GM12878 (cell line): ENCODE data around the gene LRRC2. TPM values are rescaled to one million over a fixed set of nuclear protein-coding genes. Genes with fewer than 3 reads are reported as not detected.

Source experiments
- ATAC-seq: fragments of 200-7000 bp; cut with Tn5 transposase; 3 replicates; pipeline ENCODE4 v1.9.1; 2020; ENCODE audit warnings: mild to moderate bottlenecking, moderate library complexity
- BruUV-seq: library from RNA; stranded (reverse); fragments of 400-500 nt; replicated peaks from 2 replicates; lab custom pipeline; 2021; lab: Mats Ljungman, UMichigan
- CTCF ChIA-PET: fragments of 300-600 bp; sonication (Branson Sonifier 250); formaldehyde crosslinking; extraction: SDS; loops from one replicate; lab custom pipeline; 2021; ENCODE audit warnings: inconsistent platforms; lab: Yijun Ruan, JAX
- POLR2A ChIA-PET: fragments of 350-600 bp; formaldehyde crosslinking; extraction: SDS; loops from one replicate; lab custom pipeline; 2021; ENCODE audit warnings: inconsistent platforms; lab: Charles Lee
- RAD21 ChIA-PET: fragments of 300-600 bp; sonication (Branson Sonifier 250); formaldehyde crosslinking; loops from one replicate; lab custom pipeline; 2023; ENCODE audit warnings: antibody characterized with exemption; ENCODE audit not compliant: unreplicated experiment; lab: Charles Lee
- SMC1A ChIA-PET: fragments of 300-600 bp; sonication (Branson Sonifier 250); formaldehyde crosslinking; loops from one replicate; lab custom pipeline; 2023; ENCODE audit not compliant: unreplicated experiment, uncharacterized antibody; lab: Charles Lee
- DNase-seq: peaks from one replicate; pipeline ENCODE4 v3.0.0-alpha.2; 2011; ENCODE audit warnings: low read depth, low spot score
- FAIRE-seq: peaks from 3 replicates; lab custom pipeline; 2011; peaks lifted over from hg19 to GRCh38; lab: Jason Lieb, UNC
- H2AFZ ChIP-seq: 2 replicates; pipeline ENCODE4 v1.6.0; 2011; ENCODE audit warnings: low read depth, low read length, control low read depth; ENCODE audit not compliant: control insufficient read depth
- H3K27ac ChIP-seq: 2 replicates; pipeline ENCODE4 v1.5.1; 2011; ENCODE audit warnings: control low read depth; ENCODE audit not compliant: control insufficient read depth, insufficient read depth
- H3K27me3 ChIP-seq, 2 experiments: replicated peaks in 1 of 2; 2 replicates each; pipeline versions ENCODE4 v1.6.0 to v1.6.1; 2011; ENCODE audit warnings: low read length in 1 of 2; ENCODE audit not compliant: control insufficient read depth in 2 of 2, insufficient read depth in 2 of 2
- H3K36me3 ChIP-seq, 2 experiments: 2 replicates each; pipeline ENCODE4 v1.5.1; 2011; ENCODE audit warnings: low read length in 1 of 2; ENCODE audit not compliant: control insufficient read depth in 2 of 2, insufficient read depth in 2 of 2
- H3K4me1 ChIP-seq: 2 replicates; pipeline ENCODE4 v1.6.1; 2011; ENCODE audit warnings: mild to moderate bottlenecking, low read length, moderate library complexity, mixed read lengths; ENCODE audit not compliant: control insufficient read depth, insufficient read depth
- H3K4me2 ChIP-seq: 2 replicates; pipeline ENCODE4 v1.6.0; 2011; ENCODE audit warnings: control low read depth; ENCODE audit not compliant: control insufficient read depth, insufficient read depth
- H3K4me3 ChIP-seq: fragments of 200-600 bp; sonication (generic); 2 replicates; pipeline ENCODE4 v1.5.1; 2016
- H3K79me2 ChIP-seq: 2 replicates; pipeline ENCODE4 v1.6.0; 2011; ENCODE audit warnings: low read length; ENCODE audit not compliant: control insufficient read depth, insufficient read depth
- H3K9ac ChIP-seq: 2 replicates; pipeline ENCODE4 v1.8.0; 2011; ENCODE audit warnings: low read length, control low read depth, mixed read lengths; ENCODE audit not compliant: control insufficient read depth, insufficient read depth
- H3K9me3 ChIP-seq: replicated peaks from 3 replicates; pipeline ENCODE4 v1.5.1; 2011; ENCODE audit warnings: mild to moderate bottlenecking, low read length; ENCODE audit not compliant: control insufficient read depth, insufficient read depth
- H4K20me1 ChIP-seq: 2 replicates; pipeline ENCODE4 v1.6.0; 2011; ENCODE audit not compliant: control insufficient read depth, insufficient read depth
- BCL11A ChIP-seq: IDR thresholded peaks from 2 replicates; pipeline ENCODE4 v1.6.1; 2011; ENCODE audit warnings: low read depth, low read length
- BHLHE40 ChIP-seq, 2 experiments: fragments of 450-650 bp in 1 of 2; IDR thresholded peaks; 2 replicates each; pipeline ENCODE4 v1.6.1; 2011 to 2017; ENCODE audit warnings: low read depth in 2 of 2, borderline replicate concordance in 1 of 2, improper control_type of control experiment in 1 of 2, low read length in 1 of 2, mild to moderate bottlenecking in 1 of 2
- BRCA1 ChIP-seq: IDR thresholded peaks from 2 replicates; pipeline ENCODE4 v1.6.1; 2011; ENCODE audit warnings: low read depth, low read length, improper control_type of control experiment
- CBFB ChIP-seq: IDR thresholded peaks from 2 replicates; pipeline ENCODE4 v1.6.1; 2016; ENCODE audit warnings: antibody characterized with exemption, low read depth
- CEBPB ChIP-seq, 2 experiments: fragments of 150-350 bp in 1 of 2; IDR thresholded peaks; 2 replicates each; pipeline ENCODE4 v1.6.1; 2012 to 2014; ENCODE audit warnings: low read depth in 2 of 2, low read length in 2 of 2, borderline replicate concordance in 1 of 2, inconsistent platforms in 1 of 2
- EGR1 ChIP-seq, 2 experiments: IDR thresholded peaks; 1 replicate in 1 of 2; 2 replicates in 1 of 2; pipeline ENCODE4 v1.6.1; 2011 to 2012; ENCODE audit warnings: low read depth in 2 of 2, low read length in 2 of 2, borderline replicate concordance in 1 of 2, mild to moderate bottlenecking in 1 of 2, moderate library complexity in 1 of 2
- HDGF ChIP-seq: fragments of 450-650 bp; IDR thresholded peaks from 2 replicates; pipeline ENCODE4 v1.6.1; 2016; ENCODE audit warnings: antibody characterized with exemption
- LARP7 ChIP-seq: fragments of 450-650 bp; IDR thresholded peaks from 2 replicates; pipeline ENCODE4 v1.6.1; 2017; ENCODE audit warnings: mild to moderate bottlenecking
- MTA2 ChIP-seq: fragments of 450-650 bp; IDR thresholded peaks from 2 replicates; pipeline ENCODE4 v1.6.1; 2016; ENCODE audit warnings: low read depth, mild to moderate bottlenecking, moderate library complexity
- MXI1 ChIP-seq: fragments of 150-350 bp; IDR thresholded peaks from 2 replicates; pipeline ENCODE4 v1.6.1; 2011; ENCODE audit warnings: low read depth, mild to moderate bottlenecking, inconsistent platforms, low read length, improper control_type of control experiment
- RFX5 ChIP-seq: IDR thresholded peaks from 2 replicates; pipeline ENCODE4 v1.6.1; 2011; ENCODE audit warnings: low read depth, low read length, improper control_type of control experiment
- SPI1 ChIP-seq: IDR thresholded peaks from 2 replicates; pipeline ENCODE4 v1.6.1; 2011; ENCODE audit warnings: low read depth, mild to moderate bottlenecking, low read length, moderate library complexity, borderline replicate concordance; ENCODE audit not compliant: insufficient read depth
- TAF1 ChIP-seq: IDR thresholded peaks from 2 replicates; pipeline ENCODE4 v1.6.1; 2011; ENCODE audit warnings: mild to moderate bottlenecking, low read depth, low read length, borderline replicate concordance
- YBX1 ChIP-seq: fragments of 450-650 bp; IDR thresholded peaks from 2 replicates; pipeline ENCODE4 v1.6.1; 2016; ENCODE audit warnings: antibody characterized with exemption
- ZNF217 ChIP-seq: fragments of 450-650 bp; IDR thresholded peaks from 2 replicates; pipeline ENCODE4 v1.6.1; 2017; ENCODE audit warnings: antibody characterized with exemption, mild to moderate bottlenecking
- WGBS: methylation state at CpG from one replicate; pipeline ENCODE4 v1.1.6; 2016; ENCODE audit warnings: low lambda C conversion rate; ENCODE audit not compliant: insufficient replicate concordance, insufficient coverage; ENCODE audit errors: missing lambda C conversion rate; 5-methylcytosine and 5-hydroxymethylcytosine counted together
- in situ Hi-C: fragments of 300-500 bp; cut with MboI; formaldehyde crosslinking; loops from 9 replicates; pipeline ENCODE4 v1.14.3; 2018; ENCODE audit warnings: mixed read lengths
- intact Hi-C: fragments of 100-400 bp; cut with micrococcal nuclease; formaldehyde crosslinking; loops from one replicate; pipeline ENCODE4 v1.14.2; 2022; ENCODE audit not compliant: unreplicated experiment
- polyA plus RNA-seq, 11 experiments: library from polyadenylated mRNA; depleted of rRNA in 4 of 11; unstranded in 6 of 11; stranded (reverse) in 5 of 11; fragments of >200 nt; fragmentation: Nextera tagmentation in 4 of 11; fragmentation: Illumina TruSeq in 1 of 11; extraction: Ambion mirVana in 4 of 11; extraction: Trizol in 1 of 11; gene quantifications; 1 replicate in 1 of 11; 2 replicates in 10 of 11; pipeline versions ENCODE4 v1.2.1 to v1.2.3, GENCODE V29; 2011 to 2016; ENCODE audit warnings: inconsistent platforms in 2 of 11, missing spikeins in 2 of 11, low read depth in 1 of 11
- total RNA-seq, 4 experiments: library from RNA; depleted of rRNA in 3 of 4; stranded (reverse); fragments of >200 nt in 3 of 4; fragmentation: Illumina TruSeq in 1 of 4; extraction: Trizol in 1 of 4; gene quantifications; 2 replicates each; pipeline versions ENCODE4 v1.2.1 to v1.2.3, GENCODE V29; 2013 to 2021
- TF ChIP-seq, protein P1 (sequence below): fragments of 450-650 bp; IDR thresholded peaks from 2 replicates; pipeline ENCODE4 v1.6.1; 2017; ENCODE audit warnings: antibody characterized with exemption, mild to moderate bottlenecking, moderate library complexity
- TF ChIP-seq, protein P2 (sequence below): IDR thresholded peaks from 2 replicates; pipeline ENCODE4 v1.6.1; 2011; ENCODE audit warnings: low read depth, low read length, improper control_type of control experiment, borderline replicate concordance

The LRRC2 gene
- total and polyA plus RNA-seq, 10 of the 15 experiments (the other 5 are each of a cell fraction or from before 2014, with no cell fraction given): not detected

DNA sequence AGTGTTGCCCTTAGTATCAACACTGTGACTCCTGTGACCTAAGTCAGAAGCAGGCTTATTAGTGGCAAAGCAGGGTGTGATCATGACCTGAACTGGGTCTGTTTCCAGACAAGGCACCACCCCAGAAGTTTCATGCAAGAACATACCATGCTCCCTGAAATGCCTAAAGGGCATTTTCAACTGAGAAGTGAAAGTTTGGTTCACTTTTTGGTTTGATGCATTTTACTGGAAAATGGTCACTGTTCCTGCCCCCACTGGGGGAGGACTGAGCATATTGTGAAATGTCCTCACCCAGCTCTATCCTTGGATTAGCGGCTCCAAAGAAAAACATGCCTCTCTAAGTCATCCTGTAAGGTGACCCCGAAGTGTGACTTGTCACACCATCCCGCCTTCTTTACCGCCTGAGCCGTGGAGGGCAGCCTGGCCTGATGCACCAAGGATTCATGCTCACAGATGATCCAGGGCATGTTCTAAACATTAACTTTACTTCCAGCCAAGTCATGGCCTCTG is 43.2 kb upstream of the LRRC2 start:
- intact Hi-C loops (no loop called here), in situ Hi-C loops (no loop called here)
- DNase-seq: no peak
- no peaks in the 10 kb centered on the region for H3K4me1 ChIP-seq
- no peaks in the 10 kb centered on the region for H3K79me2 ChIP-seq
- no peaks in the 10 kb centered on the region for H4K20me1 ChIP-seq
- ChIA-PET POLR2A (no interaction called here), RAD21 (no interaction called here), SMC1A (no interaction called here), CTCF (interaction anchor here (1.6 kb wide), 1 partner anchor 121 kb away, joined by 7 read pairs; no protein-coding TSS in a partner anchor)
- no peak overlapping the region for H3K4me3 ChIP-seq
- peaks cover 0 to 4% of the 10 kb centered on the region in 2 experiments; a peak in 2 of 4 replicates for H3K27me3 ChIP-seq
- no peak overlapping the region for H2AFZ ChIP-seq
- no peaks in the 10 kb centered on the region for H3K9me3 ChIP-seq
- no peak for ATAC-seq
- no TSS peak for BruUV-seq
- H3K9ac ChIP-seq: no peak overlapping the region
- TF ChIP-seq HDGF (no peak), CEBPB (IDR thresholded peaks at IDR 0.05; ENCODE audit: borderline replicate concordance in 1 of 2, low read depth in 2 of 2, low read length in 2 of 2) (no peak), ZNF217 (no peak), EGR1 (IDR thresholded peaks at IDR 0.05; ENCODE audit: borderline replicate concordance in 1 of 2, low read depth in 2 of 2, low read length in 2 of 2) (no peak), MXI1 (no peak), LARP7 (no peak), BRCA1 (no peak), CBFB (no peak), MTA2 (no peak), YBX1 (no peak), BHLHE40 (IDR thresholded peaks at IDR 0.05; ENCODE audit: borderline replicate concordance in 1 of 2, low read depth in 2 of 2, low read length in 1 of 2) (no peak), BCL11A (no peak), RFX5 (no peak), SPI1 (no peak), TAF1 (no peak)
- TF ChIP-seq, protein P1, sequence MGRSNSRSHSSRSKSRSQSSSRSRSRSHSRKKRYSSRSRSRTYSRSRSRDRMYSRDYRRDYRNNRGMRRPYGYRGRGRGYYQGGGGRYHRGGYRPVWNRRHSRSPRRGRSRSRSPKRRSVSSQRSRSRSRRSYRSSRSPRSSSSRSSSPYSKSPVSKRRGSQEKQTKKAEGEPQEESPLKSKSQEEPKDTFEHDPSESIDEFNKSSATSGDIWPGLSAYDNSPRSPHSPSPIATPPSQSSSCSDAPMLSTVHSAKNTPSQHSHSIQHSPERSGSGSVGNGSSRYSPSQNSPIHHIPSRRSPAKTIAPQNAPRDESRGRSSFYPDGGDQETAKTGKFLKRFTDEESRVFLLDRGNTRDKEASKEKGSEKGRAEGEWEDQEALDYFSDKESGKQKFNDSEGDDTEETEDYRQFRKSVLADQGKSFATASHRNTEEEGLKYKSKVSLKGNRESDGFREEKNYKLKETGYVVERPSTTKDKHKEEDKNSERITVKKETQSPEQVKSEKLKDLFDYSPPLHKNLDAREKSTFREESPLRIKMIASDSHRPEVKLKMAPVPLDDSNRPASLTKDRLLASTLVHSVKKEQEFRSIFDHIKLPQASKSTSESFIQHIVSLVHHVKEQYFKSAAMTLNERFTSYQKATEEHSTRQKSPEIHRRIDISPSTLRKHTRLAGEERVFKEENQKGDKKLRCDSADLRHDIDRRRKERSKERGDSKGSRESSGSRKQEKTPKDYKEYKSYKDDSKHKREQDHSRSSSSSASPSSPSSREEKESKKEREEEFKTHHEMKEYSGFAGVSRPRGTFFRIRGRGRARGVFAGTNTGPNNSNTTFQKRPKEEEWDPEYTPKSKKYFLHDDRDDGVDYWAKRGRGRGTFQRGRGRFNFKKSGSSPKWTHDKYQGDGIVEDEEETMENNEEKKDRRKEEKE: no peak
- TF ChIP-seq, protein P2, sequence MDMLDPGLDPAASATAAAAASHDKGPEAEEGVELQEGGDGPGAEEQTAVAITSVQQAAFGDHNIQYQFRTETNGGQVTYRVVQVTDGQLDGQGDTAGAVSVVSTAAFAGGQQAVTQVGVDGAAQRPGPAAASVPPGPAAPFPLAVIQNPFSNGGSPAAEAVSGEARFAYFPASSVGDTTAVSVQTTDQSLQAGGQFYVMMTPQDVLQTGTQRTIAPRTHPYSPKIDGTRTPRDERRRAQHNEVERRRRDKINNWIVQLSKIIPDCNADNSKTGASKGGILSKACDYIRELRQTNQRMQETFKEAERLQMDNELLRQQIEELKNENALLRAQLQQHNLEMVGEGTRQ: no peak
- H3K4me2 ChIP-seq: no peak overlapping the region
- H3K36me3 ChIP-seq: no peaks in the 10 kb centered on the region
- H3K27ac ChIP-seq: no peak overlapping the region
- WGBS: 65% methylated on average over 5 of the region's 5 CpGs
- no peak for FAIRE-seq
